GM18861 (cell line): ENCODE data around the gene CEP70.
"Not testable (repeated sequence)": the region's sequence is repeated elsewhere in the genome, so short reads cannot be mapped to it uniquely, and the experiment has no call there.

Experiments used
- ATAC-seq: cut with Tn5 transposase; IDR thresholded peaks from one replicate; pipeline ENCODE4 v1.9.1; 2021; ENCODE audit not compliant: unreplicated experiment

The CEP70 gene

GRCh38 chr3:138455801-138456716, 138.0 kb downstream of the CEP70 start:
- ATAC-seq: no peak

GRCh38 chr3:138453940-138454339, 140.1 kb downstream of the CEP70 start:
- not testable (repeated sequence) for ATAC-seq

- ATAC-seq: no peak
These were observed 141.6 kb downstream of the CEP70 start for GRCh38 chr3:138452436-138452835.

- ATAC-seq: no peak
These were observed 142.4 kb downstream of the CEP70 start for GRCh38 chr3:138451595-138452162.

- ATAC-seq: no peak
These were observed 143.2 kb downstream of the CEP70 start for GRCh38 chr3:138450704-138451424.

- no peak for ATAC-seq
These were observed 143.9 kb downstream of the CEP70 start for GRCh38 chr3:138450181-138450580.

GRCh38 chr3:138449490-138449889, 144.6 kb downstream of the CEP70 start:
- ATAC-seq: no peak

- ATAC-seq: no peak
These were observed 145.4 kb downstream of the CEP70 start for GRCh38 chr3:138448631-138449030.

- no peak for ATAC-seq
These were observed 148.4 kb downstream of the CEP70 start for GRCh38 chr3:138445654-138446053.

- no peak for ATAC-seq
These were observed 148.8 kb downstream of the CEP70 start for GRCh38 chr3:138445236-138445635.
